ENCODE results near the gene PIGU. TPM values are rescaled to one million over a fixed set of nuclear protein-coding genes. Genes with fewer than 3 reads are reported as not detected.

The PIGU gene
- total RNA-seq = 17.1 and 19.0 TPM in 2 replicates

GRCh38 chr20:34676642-34677373 is at the start of gene PIGU:
PIGU (minus strand) TSS chr20:34677092; CDS start chr20:34677085, 7 bp downstream.

GRCh38 chr20:34704177-34705007 is 27.5 kb upstream of the PIGU start, which contains the start of gene TP53INP2:
TP53INP2 (plus strand) TSS chr20:34704344; CDS start chr20:34708740, 4,396 bp downstream.

GRCh38 chr20:34558320-34559218 is 118.3 kb downstream of the PIGU start, which contains the start of gene MAP1LC3A:
MAP1LC3A (plus strand) TSS chr20:34558718; CDS start chr20:34558869, 151 bp downstream.

GRCh38 chr20:34516247-34517113 is 160.4 kb downstream of the PIGU start, which contains the start of gene DYNLRB1:
DYNLRB1 (plus strand) TSS chr20:34516422; CDS start chr20:34516459, 37 bp downstream.

Other genes starting within 250 kb of the PIGU start
- gene DYNLRB1, start 160.7 kb downstream of the PIGU start, total RNA-seq = 134 and 141 TPM in 2 replicates
- gene MAP1LC3A, start 118.4 kb downstream of the PIGU start, total RNA-seq = 7.4 and 11.6 TPM in 2 replicates
- gene TP53INP2, start 27.3 kb upstream of the PIGU start, total RNA-seq = 0.80 and 1.6 TPM in 2 replicates
- 6.2 and 11.9 TPM in 2 replicates for gene NCOA6, start 148.6 kb upstream of the PIGU start, total RNA-seq
- gene GGT7, start 195.8 kb upstream of the PIGU start, total RNA-seq = 5.2 and 7.0 TPM in 2 replicates
- 114 and 168 TPM in 2 replicates for gene ACSS2, start 199.5 kb upstream of the PIGU start, total RNA-seq

All from hair follicular keratinocyte (primary cell).